ENCODE data around the gene ATP2B1.

- TF ChIP-seq CTCF (IDR thresholded peaks at IDR 0.05) (no peak), POLR2A (IDR thresholded peaks at IDR 0.05) (no peak)
Measured at GRCh38 chr12:89593233-89593632, 115.4 kb downstream of the ATP2B1 start.

All from uterus (tissue), 2 donors.